ENCODE data around the gene IGFBPL1. TPM values are rescaled to one million over a fixed set of nuclear protein-coding genes. Genes with fewer than 3 reads are reported as not detected.
A peak's percentile ranks its signal among the peaks of the same experiment; 100 is the strongest.

Gene IGFBPL1
- total and polyA plus RNA-seq, 12 donors: not detected

DNA sequence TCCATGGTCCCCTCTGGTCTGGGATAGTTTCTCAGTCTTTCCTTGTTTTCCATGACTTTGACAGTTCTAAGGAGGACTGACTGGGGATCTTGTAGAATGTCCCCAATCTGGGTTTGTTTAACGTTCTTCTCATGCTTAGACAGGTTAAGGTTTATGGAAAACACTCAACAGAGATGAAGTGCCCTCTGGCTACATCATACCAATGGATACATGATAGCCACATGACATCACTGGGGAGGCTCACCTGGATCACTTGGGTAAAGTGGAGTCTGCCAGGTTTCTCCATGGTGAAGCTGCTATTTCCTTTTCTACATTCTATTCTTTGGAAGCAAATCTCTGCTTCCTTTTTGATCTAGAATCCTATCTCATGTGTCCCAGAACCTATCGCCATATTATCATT is 55.5 kb downstream of the IGFBPL1 start:
- Histone ChIP-seq H3K36me3 (no peaks in the 10 kb centered on the region), H3K9me3 (no peaks in the 10 kb centered on the region), H3K4me3 (no peak overlapping the region), H3K27ac (no peak overlapping the region), H3K27me3 (peaks cover 0 to 5% (median 0%) of the 10 kb centered on the region in 7 donors), H3K4me1 (no peaks in the 10 kb centered on the region)
- intact Hi-C loops (cut with DNase I): loop anchor here in 6 of 10 donors (10.0 kb wide), 4 partner anchors 274 to 624 kb away; no protein-coding TSS in a partner anchor
- 76 to 79% methylated on average over 2 of the region's 2 CpGs for WGBS, 2 donors
- ATAC-seq (no peak), DNase-seq (no peak)
- TF ChIP-seq, protein P1, sequence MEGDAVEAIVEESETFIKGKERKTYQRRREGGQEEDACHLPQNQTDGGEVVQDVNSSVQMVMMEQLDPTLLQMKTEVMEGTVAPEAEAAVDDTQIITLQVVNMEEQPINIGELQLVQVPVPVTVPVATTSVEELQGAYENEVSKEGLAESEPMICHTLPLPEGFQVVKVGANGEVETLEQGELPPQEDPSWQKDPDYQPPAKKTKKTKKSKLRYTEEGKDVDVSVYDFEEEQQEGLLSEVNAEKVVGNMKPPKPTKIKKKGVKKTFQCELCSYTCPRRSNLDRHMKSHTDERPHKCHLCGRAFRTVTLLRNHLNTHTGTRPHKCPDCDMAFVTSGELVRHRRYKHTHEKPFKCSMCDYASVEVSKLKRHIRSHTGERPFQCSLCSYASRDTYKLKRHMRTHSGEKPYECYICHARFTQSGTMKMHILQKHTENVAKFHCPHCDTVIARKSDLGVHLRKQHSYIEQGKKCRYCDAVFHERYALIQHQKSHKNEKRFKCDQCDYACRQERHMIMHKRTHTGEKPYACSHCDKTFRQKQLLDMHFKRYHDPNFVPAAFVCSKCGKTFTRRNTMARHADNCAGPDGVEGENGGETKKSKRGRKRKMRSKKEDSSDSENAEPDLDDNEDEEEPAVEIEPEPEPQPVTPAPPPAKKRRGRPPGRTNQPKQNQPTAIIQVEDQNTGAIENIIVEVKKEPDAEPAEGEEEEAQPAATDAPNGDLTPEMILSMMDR (IDR thresholded peaks at IDR 0.05): no peak

DNA sequence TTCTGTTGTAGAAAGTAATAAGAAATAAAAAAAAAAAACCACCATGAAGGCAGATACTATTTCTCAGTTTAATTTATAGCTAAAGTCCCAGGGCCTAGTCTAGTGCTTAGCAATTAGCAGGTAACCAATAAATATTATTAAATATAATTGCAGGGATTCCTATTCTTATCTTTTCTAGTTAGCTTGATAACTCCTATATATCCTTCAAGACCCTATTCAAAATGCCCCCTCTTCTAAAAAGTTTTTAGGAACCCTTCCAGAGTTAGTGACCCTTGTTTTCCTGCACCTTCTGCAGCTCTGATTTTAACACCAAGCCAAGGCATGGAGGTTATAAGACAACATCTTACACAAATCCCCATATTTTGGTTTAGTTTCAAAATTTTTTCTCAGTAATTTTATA is 56.4 kb downstream of the IGFBPL1 start:
- H3K27ac ChIP-seq: no peak overlapping the region
- TF ChIP-seq, protein P1 (IDR thresholded peaks at IDR 0.05): no peak
- DNase-seq (no peak), ATAC-seq (no peak)
- peaks cover 0 to 5% (median 0%) of the 10 kb centered on the region in 7 donors for H3K27me3 ChIP-seq
- intact Hi-C loops (cut with DNase I): loop anchor here in 6 of 10 donors (10.0 kb wide), 4 partner anchors 273 to 623 kb away; no protein-coding TSS in a partner anchor
- no peaks in the 10 kb centered on the region for H3K36me3 ChIP-seq
- peaks cover 0 to 6% (median 0%) of the 10 kb centered on the region in 9 donors for H3K4me1 ChIP-seq
- no peaks in the 10 kb centered on the region for H3K9me3 ChIP-seq
- H3K4me3 ChIP-seq: no peak overlapping the region

DNA sequence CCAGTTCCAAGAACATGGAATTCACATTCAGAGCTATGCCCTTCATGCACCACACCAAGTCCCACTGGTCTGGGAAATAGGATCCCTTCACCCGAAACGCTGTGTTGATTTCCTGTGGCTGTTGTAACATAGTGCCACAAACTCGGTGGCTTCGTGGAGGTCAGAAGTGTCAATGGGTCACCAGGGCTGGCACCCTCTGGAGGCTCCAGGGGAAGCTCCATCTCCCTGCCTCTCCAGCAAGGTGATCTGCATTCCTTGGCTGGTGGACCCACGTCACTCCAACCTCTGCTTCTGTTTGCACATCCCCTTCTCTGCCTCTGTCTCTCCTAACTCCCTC is 60.7 kb downstream of the IGFBPL1 start:
- intact Hi-C loops (cut with DNase I): loop anchor here in 9 of 10 donors (2.0 to 10.0 kb wide), 8 partner anchors 269 to 619 kb away; no protein-coding TSS in a partner anchor
- no peak overlapping the region for H3K4me3 ChIP-seq
- ATAC-seq (peak in 2 of 8 donors; percentile 14 to 25), DNase-seq (no peak)
- H3K4me1 ChIP-seq: peaks cover 0 to 7% (median 0%) of the 10 kb centered on the region in 9 donors
- H3K9me3 ChIP-seq: no peaks in the 10 kb centered on the region
- TF ChIP-seq, protein P1 (IDR thresholded peaks at IDR 0.05): no peak
- H3K27ac ChIP-seq: no peak overlapping the region
- no peaks in the 10 kb centered on the region for H3K36me3 ChIP-seq
- peaks cover 0 to under 1% (median 0%) of the 10 kb centered on the region in 7 donors for H3K27me3 ChIP-seq
- WGBS, 2 donors: 64 to 65% methylated on average over 5 of the region's 5 CpGs

DNA sequence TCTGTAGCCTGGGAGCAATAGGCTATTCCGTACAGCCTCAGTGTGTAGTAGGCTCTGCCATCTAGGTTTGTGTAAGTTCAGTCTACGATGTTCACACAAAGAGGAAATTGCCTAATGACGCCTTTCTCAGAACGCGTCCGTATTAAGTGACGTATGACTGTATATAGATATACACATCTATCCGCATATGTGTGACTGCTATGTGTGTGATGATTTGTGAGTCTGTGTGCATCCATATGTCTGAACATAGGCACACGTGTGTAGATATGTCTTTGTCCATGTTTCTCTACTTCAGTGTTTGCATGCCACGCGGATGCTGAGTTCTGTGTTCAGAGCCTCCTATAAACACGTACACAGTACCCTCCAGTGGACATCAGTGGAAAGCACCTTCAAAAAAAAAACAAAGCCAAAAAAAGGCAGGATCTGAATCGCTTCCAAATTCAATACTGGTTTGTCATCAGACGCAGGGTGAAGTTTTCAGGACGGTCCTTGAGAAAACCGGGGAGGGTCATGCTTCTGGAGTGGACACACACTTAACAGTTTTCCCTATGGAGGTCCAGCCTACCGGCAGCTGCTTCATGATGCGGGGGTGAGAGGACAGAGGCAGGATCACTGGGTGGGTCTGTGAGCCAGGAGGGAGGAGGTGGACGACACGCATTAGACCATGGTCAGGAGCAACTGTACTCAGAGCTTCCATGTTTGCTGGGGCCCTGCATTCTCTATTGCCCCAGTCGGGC is 61.2 kb downstream of the IGFBPL1 start:
- H3K36me3 ChIP-seq: no peaks in the 10 kb centered on the region
- H3K4me1 ChIP-seq: peaks cover 0 to 7% (median 0%) of the 10 kb centered on the region in 9 donors
- 41 to 43% methylated on average over 21 of the region's 21 CpGs for WGBS, 2 donors
- H3K9me3 ChIP-seq: no peaks in the 10 kb centered on the region
- peak overlapping the region in 1 of 10 donors; percentile 3 for H3K4me3 ChIP-seq
- H3K27me3 ChIP-seq: no peaks in the 10 kb centered on the region
- intact Hi-C loops (cut with DNase I): loop anchor here in 9 of 10 donors (2.0 to 10.0 kb wide), 8 partner anchors 268 to 618 kb away; no protein-coding TSS in a partner anchor
- TF ChIP-seq, protein P1 (IDR thresholded peaks at IDR 0.05): peak; percentile 14 to 77 (median 65)
- ATAC-seq (peak; percentile 70 to 88 (median 82)), DNase-seq (peak in 1 of 2 donors; percentile 41)
- no peak overlapping the region for H3K27ac ChIP-seq
